ENCODE measurements around the gene SECISBP2L.

- no peak for TF ChIP-seq CTCF (IDR thresholded peaks at IDR 0.05)
- TF ChIP-seq POLR2A (IDR thresholded peaks at IDR 0.05) = no peak
Observed at GRCh38 chr15:49035825-49036224, 10.4 kb downstream of the SECISBP2L start.
